Mucosa of rectum (tissue), 2 donors: ENCODE measurements around the gene BMP6.

ENCODE experiments used
- H3K27ac ChIP-seq, 2 donors: one replicate each; pipeline ENCODE4 v1.7.0; 2013; ENCODE audit warnings: inconsistent platforms in 2 of 2, low read depth in 2 of 2, low read length in 2 of 2
- H3K27me3 ChIP-seq, 2 donors: one replicate each; pipeline ENCODE4 v1.7.0; 2013; ENCODE audit warnings: low read length in 2 of 2; ENCODE audit not compliant: control insufficient read depth in 2 of 2, insufficient read depth in 2 of 2
- H3K36me3 ChIP-seq, 2 donors: one replicate each; pipeline ENCODE4 v1.7.0; 2013; ENCODE audit warnings: low read length in 2 of 2; ENCODE audit not compliant: control insufficient read depth in 2 of 2, insufficient read depth in 2 of 2
- H3K4me1 ChIP-seq, 2 donors: one replicate each; pipeline ENCODE4 v1.7.0; 2013; ENCODE audit warnings: low read length in 2 of 2, mild to moderate bottlenecking in 1 of 2; ENCODE audit not compliant: control insufficient read depth in 2 of 2, insufficient read depth in 2 of 2
- H3K4me3 ChIP-seq, 2 donors: one replicate each; pipeline ENCODE4 v1.7.0; 2013; ENCODE audit warnings: low read length in 2 of 2
- H3K9ac ChIP-seq, 2 donors: one replicate each; pipeline ENCODE4 v1.7.0; 2013; ENCODE audit warnings: low read length in 2 of 2, low read depth in 1 of 2, mild to moderate bottlenecking in 1 of 2
- H3K9me3 ChIP-seq, 2 donors: one replicate each; pipeline ENCODE4 v1.7.0; 2013; ENCODE audit warnings: low read length in 2 of 2; ENCODE audit not compliant: control insufficient read depth in 2 of 2
- donor health status: healthy.
- donor health status: Normal muscosa, but diverticular disease.

The BMP6 gene

DNA sequence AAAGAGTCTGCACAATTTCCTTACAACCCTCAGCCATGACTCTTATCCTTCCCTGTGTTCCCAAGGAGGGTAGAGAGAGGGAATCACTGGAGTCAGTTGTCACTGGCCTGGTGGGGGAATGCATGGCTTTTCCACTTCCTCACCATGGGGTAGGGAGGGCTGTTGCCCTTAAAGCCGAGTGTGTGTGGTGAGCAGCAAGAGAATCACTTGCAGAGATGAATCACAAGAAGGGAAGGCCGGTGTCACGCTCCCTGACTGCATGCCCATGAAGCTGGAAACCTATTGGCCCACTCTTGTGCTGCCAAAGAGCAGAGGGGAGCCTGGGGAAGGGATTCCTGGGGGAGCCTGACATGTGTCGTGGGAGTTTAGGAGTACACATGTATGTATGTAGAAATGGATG lies 18.1 kb upstream of the BMP6 start:
- Histone ChIP-seq H3K36me3 (no peaks in the 10 kb centered on the region), H3K9ac (no peak overlapping the region), H3K4me1 (no peaks in the 10 kb centered on the region), H3K27ac (no peak overlapping the region), H3K9me3 (no peaks in the 10 kb centered on the region), H3K4me3 (no peak overlapping the region), H3K27me3 (no peaks in the 10 kb centered on the region)

DNA sequence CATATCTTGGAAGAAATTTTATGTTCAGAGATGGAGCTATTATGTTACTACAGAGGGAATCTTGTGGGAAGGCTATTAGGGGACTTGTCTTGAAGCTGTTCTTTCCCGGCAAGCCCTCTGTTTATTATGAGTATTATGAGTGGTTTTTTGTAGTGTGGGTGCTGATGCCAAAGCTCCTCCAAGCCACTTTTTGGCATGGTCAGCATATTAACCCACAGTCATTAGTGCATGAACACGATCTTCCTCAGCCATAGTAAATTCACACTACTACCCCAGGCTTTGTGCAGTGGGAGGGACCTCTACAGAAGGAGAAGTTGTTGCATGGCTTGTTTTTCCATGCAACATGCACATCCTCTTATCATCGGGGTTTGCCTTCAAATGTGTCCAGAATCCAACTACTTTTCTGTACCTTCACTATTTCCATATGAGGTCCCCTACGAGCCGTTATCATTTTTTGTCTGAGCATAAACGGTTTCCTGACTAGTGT lies 6.5 kb upstream of the BMP6 start:
- H3K36me3 ChIP-seq, result no peaks in the 10 kb centered on the region
- H3K27me3 ChIP-seq, result peaks cover 7 to 12% of the 10 kb centered on the region in 2 donors
- H3K9ac ChIP-seq, result no peak overlapping the region
- H3K4me3 ChIP-seq, result no peak overlapping the region
- H3K27ac ChIP-seq, result no peak overlapping the region
- peaks cover 0 to 2% of the 10 kb centered on the region in 2 donors for H3K9me3 ChIP-seq
- H3K4me1 ChIP-seq, result no peaks in the 10 kb centered on the region

DNA sequence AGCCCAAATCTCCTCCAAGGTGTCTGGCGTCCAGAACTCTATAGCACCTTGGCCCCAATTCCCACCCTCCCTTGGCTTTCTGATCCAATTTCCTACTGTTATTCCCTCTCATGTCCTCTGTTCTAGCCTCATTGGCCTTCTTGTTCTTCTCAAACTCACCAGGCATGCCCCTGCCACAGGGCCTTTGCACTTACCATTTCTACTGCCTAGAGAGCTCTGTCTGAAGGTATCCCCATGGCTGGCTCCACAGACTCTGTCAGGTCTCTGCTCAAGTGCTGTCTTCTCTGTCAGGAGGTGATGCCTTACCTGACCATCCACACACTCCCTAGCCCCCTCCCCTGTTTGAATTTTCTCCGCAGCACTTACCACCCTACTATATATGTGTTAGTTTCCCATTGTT lies 5.6 kb upstream of the BMP6 start:
- Histone ChIP-seq H3K4me1 (no peaks in the 10 kb centered on the region), H3K9me3 (peaks cover 0 to 2% of the 10 kb centered on the region in 2 donors)

DNA sequence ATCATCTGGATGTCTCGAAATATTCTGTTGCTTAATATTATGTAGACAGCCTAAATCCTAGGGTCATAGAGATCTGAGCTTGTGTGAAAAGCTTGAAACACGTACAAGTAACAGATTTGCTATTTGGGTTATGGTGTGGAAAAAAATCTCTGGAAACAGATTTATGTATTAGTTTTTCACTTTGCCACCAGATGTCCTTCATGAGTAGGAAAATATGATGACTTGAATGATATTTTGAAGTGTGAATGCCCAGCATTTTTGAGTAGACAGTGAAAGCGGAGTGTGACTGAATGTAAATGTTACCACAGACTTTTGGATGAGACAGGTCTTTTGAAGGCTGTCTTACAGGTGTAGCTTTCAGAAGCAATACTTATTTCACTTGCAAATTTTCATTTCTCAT lies 4.2 kb upstream of the BMP6 start:
- Histone ChIP-seq H3K9ac (no peak overlapping the region), H3K4me1 (peaks cover 8 to 10% of the 10 kb centered on the region in 2 donors), H3K9me3 (peaks cover 0 to 2% of the 10 kb centered on the region in 2 donors), H3K27me3 (peaks cover 17 to 27% of the 10 kb centered on the region in 2 donors), H3K27ac (no peak overlapping the region), H3K36me3 (no peaks in the 10 kb centered on the region), H3K4me3 (no peak overlapping the region)

More for the DNA sequence above, 5.6 kb upstream of the BMP6 start:
- Histone ChIP-seq H3K4me3 (no peak overlapping the region), H3K27ac (no peak overlapping the region), H3K27me3 (peaks cover 15 to 18% of the 10 kb centered on the region in 2 donors), H3K9ac (no peak overlapping the region), H3K36me3 (no peaks in the 10 kb centered on the region)

DNA sequence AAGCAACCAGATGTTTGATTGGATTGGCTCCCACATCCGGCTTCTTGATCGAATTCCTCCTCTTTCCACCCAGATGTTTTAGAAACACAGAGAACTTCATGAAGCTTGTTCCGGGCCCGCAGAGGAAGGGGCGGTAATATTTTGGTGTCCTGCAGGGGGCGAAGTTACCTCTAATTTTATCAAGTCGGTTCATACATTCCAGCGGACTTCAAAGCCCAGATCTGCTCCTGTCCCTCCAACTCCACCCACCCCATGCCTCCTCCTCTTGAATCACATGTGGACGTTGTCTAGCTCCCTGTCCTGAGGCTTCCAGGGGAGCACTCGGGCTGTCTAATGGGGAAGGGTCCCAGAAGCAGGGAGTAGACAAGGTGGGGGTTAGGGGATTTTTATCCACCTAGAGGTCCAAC lies 2.9 kb upstream of the BMP6 start:
- Histone ChIP-seq H3K9me3 (no peaks in the 10 kb centered on the region), H3K27me3 (peaks cover 20 to 36% of the 10 kb centered on the region in 2 donors), H3K4me1 (peaks cover 14 to 15% of the 10 kb centered on the region in 2 donors), H3K36me3 (no peaks in the 10 kb centered on the region), H3K27ac (no peak overlapping the region), H3K9ac (no peak overlapping the region), H3K4me3 (no peak overlapping the region)

DNA sequence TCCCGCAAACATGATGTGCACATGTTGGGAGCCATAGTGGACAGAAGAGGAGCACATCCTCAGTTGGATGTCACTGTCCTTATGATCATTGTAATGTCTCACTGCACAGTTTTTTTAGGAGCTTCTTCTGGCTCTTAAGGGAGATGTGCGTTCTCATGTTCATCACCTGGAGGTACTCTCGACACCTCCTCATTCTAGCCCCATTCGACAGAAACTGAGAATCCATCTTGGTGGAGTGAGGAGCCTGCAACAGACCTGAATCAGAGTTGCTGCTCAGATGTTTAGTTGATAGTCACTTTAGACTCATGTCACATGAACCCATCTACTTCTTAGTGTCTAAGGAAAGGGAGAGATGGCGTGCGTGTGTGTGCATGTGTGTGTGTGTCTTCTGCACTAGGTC lies 2.3 kb upstream of the BMP6 start:
- Histone ChIP-seq H3K36me3 (no peaks in the 10 kb centered on the region), H3K4me1 (peaks cover 15 to 18% of the 10 kb centered on the region in 2 donors), H3K4me3 (no peak overlapping the region), H3K27me3 (peaks cover 25 to 41% of the 10 kb centered on the region in 2 donors), H3K9ac (no peak overlapping the region), H3K27ac (no peak overlapping the region), H3K9me3 (no peaks in the 10 kb centered on the region)

- H3K9me3 ChIP-seq, result no peaks in the 10 kb centered on the region
- H3K27ac ChIP-seq, result no peak overlapping the region
- peak overlapping the region; percentile 62 to 67 for H3K4me3 ChIP-seq
- no peaks in the 10 kb centered on the region for H3K36me3 ChIP-seq
- no peak overlapping the region for H3K9ac ChIP-seq
- H3K4me1 ChIP-seq, result peaks cover 15 to 18% of the 10 kb centered on the region in 2 donors
- H3K27me3 ChIP-seq, result peaks cover 40 to 55% of the 10 kb centered on the region in 2 donors
Measured at GRCh38 chr6:7725412-7725811, 487 bp upstream of the BMP6 start.

- Histone ChIP-seq H3K36me3 (no peaks in the 10 kb centered on the region), H3K27me3 (peaks cover 45 to 65% of the 10 kb centered on the region in 2 donors), H3K27ac (no peak overlapping the region), H3K9me3 (no peaks in the 10 kb centered on the region), H3K9ac (peak overlapping the region in 1 of 2 donors; percentile 36), H3K4me3 (peak overlapping the region; percentile 62 to 67), H3K4me1 (peaks cover 15 to 18% of the 10 kb centered on the region in 2 donors)
Measured at GRCh38 chr6:7726416-7727085, 652 bp downstream of the BMP6 start.

DNA sequence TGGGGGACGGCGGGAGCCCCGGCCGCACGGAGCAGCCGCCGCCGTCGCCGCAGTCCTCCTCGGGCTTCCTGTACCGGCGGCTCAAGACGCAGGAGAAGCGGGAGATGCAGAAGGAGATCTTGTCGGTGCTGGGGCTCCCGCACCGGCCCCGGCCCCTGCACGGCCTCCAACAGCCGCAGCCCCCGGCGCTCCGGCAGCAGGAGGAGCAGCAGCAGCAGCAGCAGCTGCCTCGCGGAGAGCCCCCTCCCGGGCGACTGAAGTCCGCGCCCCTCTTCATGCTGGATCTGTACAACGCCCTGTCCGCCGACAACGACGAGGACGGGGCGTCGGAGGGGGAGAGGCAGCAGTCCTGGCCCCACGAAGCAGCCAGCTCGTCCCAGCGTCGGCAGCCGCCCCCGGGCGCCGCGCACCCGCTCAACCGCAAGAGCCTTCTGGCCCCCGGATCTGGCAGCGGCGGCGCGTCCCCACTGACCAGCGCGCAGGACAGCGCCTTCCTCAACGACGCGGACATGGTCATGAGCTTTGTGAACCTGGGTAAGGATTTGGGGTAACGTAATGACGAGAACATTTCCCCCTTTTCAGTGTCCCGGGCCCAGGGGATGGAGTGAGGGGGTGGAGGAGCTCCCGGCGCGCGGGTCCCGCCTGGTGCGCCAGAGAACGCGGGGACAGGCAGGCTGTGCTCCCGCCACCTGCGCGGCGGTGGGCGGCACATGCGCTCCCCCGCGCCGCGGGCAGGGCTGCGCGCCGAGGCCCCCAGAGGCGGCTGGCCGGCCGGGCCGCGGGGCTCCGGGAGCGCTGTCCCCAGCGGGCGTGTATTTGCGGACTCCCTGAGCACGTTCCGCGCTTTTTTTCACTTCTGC lies 1.4 kb downstream of the BMP6 start:
- Histone ChIP-seq H3K27me3 (peaks cover 45 to 63% of the 10 kb centered on the region in 2 donors), H3K4me1 (peaks cover 15 to 18% of the 10 kb centered on the region in 2 donors), H3K9ac (peak overlapping the region in 1 of 2 donors; percentile 22), H3K4me3 (peak overlapping the region; percentile 42 to 68), H3K27ac (no peak overlapping the region), H3K9me3 (no peaks in the 10 kb centered on the region), H3K36me3 (no peaks in the 10 kb centered on the region)
